HG03378 (cell line): ENCODE data around the gene GSX2.
A peak's percentile ranks its signal among the peaks of the same experiment; 100 is the strongest.
"Not testable (repeated sequence)": the region's sequence is repeated elsewhere in the genome, so short reads cannot be mapped to it uniquely, and the experiment has no call there.

Experiments
- ATAC-seq: cut with Tn5 transposase; IDR thresholded peaks from one replicate; pipeline ENCODE4 v1.9.1; 2021; ENCODE audit warnings: mild to moderate bottlenecking, moderate library complexity; ENCODE audit not compliant: unreplicated experiment

Gene GSX2

DNA sequence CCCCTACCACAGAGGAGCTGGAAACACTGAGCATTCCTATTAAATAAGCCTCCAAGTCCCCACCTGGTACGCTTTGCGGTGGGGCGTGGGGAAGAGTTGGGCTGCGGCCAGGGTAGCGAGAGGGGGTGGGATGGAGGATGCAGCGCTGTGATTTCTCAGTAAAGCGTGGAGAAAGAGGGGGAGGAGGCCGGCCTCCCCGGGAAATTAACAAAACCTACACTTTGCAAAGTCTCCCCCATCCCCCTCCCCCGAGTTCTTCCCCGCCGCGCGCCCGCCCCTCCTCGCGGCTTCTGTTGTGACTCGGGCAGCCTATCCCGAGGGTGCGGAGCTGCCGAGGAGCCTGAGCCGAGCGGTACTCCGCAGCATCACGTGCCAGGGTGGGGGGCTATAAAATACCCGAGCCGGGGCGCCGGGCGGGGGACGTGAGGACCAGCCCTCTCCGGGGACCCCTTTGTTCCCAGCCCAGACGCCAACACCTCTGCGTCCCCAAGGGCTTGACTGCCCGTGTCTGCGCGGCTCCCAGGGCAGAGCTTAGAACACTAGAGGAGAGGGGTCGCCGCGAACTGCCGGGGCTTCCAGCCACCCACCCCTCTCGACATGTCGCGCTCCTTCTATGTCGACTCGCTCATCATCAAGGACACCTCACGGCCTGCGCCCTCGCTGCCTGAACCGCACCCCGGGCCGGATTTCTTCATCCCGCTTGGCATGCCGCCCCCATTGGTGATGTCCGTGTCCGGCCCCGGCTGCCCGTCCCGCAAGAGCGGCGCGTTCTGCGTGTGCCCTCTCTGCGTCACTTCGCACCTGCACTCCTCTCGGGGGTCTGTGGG, at the start of gene GSX2:
Gene GSX2, plus strand, starts transcription at position 416 of the 827 bp plus-strand sequence. Its CDS starts 182 bp downstream, at position 598.
- no peak for ATAC-seq

DNA sequence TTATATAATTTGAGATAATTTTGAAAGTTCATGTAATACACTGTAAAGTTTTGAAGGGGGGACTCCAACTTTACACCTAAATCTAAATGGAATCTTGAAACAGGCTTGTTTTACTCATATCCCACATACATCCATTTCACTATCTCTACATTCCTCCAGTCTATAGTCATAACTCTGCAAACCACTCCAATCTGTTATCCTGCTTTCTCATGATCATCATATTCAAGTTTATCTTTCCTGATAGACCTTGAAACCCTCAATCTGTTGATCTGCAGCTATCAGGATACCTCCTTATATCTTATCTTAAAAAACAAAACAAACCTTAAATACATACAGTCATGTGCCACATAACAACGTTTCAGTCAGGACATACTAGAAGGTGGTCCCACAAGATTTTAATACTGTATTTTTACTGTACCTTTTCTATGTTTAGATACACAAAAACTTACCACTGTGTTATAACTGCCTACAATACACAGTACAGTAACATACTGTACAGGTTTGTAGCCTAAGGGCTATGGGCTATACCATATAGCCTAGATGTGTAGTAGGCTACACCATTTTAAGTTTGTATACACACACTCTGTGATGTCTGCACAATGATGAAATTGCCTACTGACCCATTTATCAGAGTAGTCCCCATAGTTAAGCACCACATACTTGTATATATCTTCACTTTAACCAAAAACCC, 49.6 kb upstream of the GSX2 start:
- no peak for ATAC-seq

DNA sequence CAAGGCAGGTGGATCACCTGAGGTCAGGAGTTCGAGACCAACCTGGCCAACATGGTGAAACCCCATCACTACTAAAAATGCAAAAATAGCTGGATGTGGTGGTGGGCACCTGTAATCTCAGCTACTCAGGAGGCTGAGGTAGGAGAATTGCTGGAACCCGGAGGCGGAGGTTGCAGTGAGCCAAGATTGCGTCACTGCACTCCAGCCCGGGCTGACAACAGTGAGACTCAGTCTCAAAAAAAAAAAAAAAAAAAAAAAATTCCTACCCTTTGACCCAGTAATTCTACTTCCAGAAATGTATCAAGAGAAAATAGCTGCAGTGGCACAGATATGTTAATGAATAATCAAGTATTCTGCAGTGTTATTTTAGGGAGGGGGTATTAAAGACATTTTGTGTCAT, 46.6 kb upstream of the GSX2 start:
- ATAC-seq, result not testable (repeated sequence)

DNA sequence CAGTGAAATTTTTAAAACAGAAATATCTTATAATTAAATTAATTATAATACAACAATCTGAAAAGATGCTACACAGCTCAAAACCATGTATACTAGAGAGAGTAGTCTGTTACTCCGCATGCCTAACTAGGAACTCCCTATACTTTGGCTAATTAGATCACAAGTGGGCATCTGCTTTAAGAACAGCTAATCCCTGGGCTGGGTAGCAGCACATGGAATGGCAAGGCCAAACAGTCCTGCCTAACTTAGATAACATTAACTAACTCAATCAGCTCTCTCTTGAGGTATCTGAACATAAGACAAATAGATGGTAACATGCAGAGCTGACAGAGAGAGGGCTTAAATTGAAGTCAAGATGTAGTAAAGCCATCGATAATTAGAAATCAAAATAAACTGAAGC, 45.5 kb upstream of the GSX2 start:
- ATAC-seq, result no peak

DNA sequence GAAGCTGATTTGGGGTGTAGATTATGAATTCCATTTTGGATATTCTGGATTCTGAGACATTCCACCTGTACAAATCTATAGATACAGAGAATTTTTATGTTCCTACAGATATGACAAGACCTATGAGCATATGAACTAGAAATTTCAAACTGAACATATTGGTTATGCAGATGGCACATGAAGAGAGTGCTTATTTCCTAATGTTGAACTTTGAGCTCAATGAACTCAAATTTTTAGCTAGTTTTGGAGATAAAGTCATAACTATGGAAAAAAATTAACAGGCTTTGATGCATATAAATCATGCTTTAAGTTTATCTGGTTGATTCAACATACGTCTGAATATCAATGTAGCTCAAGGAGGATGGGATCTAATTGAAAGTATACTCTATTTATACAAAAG, 44.5 kb upstream of the GSX2 start:
- no peak for ATAC-seq

DNA sequence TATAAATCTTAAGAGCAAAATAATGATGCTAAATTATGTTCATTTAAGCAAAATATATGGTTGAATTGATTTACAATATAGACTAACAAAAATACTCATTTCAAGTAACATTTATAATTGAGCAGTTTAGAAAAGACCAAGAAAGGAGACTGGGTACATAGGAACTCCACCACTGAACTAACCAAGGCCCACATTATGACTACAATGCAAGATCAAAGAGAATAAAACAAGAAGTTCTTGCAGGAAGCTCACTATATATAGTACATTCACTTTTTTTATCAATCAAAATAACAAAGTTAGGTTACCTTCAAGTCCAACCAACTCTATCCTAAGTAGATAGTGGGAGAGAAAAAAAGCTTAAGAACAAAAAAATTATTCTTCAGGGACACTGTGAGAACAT, 43.6 kb upstream of the GSX2 start:
- ATAC-seq, result no peak

DNA sequence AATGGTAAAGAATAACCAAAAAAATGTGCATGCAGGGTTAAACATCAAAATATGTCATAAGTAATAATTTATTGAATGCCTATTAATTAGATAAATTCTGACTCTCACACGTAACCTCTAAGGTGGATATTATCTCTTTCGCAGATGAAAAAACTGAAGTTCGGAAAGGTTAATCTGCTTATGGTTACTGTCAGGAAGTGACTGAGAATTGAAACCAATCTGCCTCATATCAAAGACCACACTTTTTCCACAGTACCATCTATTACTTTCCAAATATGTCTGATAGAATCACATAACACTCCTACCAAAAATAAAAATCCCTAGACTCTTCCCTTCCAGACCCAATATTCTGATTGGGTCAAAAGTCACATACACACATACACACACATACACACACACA, 41.8 kb upstream of the GSX2 start:
- ATAC-seq, result no peak

DNA sequence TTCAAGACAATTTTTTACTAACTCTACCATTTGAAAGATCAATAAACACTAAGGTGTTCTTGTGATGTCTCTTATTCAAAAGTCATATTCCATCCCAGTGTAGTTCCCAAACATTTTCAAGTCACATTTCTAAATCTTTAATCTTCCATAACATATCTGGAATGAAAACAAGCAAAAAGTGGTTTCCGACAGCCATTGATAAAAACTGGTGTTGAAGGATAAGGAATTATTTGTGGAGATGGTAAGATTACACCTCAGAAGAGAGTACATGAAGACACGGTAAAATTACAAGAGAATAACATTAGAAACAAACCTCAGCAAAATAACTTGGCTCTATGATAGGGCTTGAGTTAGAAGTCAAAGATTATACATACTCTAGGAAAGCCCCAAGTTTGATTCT, 39.8 kb upstream of the GSX2 start:
- no peak for ATAC-seq

DNA sequence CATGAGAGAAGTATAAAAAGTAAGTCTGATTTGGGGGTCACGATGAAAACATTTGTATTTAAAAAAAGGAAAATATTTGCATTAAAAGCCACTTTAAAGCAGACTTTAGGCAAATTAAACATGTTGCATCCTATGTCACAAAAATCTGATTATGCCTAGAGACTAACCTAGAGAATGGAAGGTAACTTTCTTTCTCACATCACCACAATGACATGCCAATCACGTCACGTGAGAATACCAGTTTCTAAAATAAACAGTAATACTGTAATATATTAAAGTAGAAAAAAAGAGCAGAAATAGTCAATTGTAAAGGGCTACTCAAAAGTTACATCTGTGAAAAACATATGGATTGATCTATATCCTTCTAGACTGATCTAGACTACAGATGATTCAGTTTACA, 38.9 kb upstream of the GSX2 start:
- no peak for ATAC-seq

DNA sequence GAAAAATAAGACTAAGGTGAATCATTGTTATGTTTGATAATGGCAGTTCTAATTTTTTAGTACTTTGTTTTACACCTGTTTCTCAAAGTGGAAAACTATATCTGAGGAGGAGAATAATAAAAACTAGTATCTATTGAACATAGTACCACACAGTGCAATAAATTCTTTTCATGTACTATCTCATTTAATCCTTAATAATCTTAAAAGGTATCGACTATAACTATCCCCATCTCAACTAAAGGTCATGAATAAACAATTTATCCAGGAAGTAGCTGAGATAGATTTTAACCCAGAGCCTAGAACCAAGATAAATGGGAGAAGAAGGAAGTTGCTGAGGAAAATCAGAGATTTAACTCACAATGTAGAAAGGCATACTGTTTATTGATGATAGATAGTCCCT, 38.1 kb upstream of the GSX2 start:
- ATAC-seq, result no peak

DNA sequence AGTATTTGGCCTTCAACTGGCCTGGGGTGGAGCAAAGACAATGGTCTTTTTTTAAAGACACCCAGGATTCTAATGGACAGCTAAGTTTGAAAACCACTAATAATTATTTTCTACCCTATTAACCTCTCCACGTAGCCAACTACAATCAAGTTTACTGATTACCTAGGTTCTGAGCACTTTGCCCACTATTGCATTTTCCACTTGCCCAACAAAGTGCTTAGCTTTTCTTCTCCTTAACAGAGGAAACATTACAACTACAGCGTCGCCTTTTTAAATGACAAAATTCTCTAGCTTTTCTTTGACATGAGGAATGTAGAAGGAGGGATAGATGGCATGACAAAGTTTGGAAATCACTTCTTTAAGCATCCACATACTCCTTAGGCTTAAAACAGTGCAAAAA, 37.6 kb upstream of the GSX2 start:
- ATAC-seq, result no peak

DNA sequence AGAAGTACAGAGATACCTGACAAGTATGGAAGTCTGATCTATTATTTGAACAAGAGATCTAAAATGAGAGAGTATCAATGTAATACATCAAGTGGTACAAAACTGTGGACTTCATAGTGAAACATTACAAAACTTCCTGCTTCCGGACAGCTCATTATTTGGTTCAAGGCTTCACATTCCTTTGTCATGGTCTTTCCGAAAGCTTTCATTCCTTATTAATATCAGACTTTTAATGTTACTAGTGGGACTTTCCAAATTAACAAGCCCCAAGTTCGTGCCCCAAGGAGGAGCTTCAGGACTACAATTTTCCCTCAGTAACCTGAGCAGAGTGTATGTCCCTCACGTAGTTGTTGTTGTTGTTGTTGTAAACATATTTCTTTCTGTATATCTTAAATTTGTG, 36.7 kb upstream of the GSX2 start:
- no peak for ATAC-seq

DNA sequence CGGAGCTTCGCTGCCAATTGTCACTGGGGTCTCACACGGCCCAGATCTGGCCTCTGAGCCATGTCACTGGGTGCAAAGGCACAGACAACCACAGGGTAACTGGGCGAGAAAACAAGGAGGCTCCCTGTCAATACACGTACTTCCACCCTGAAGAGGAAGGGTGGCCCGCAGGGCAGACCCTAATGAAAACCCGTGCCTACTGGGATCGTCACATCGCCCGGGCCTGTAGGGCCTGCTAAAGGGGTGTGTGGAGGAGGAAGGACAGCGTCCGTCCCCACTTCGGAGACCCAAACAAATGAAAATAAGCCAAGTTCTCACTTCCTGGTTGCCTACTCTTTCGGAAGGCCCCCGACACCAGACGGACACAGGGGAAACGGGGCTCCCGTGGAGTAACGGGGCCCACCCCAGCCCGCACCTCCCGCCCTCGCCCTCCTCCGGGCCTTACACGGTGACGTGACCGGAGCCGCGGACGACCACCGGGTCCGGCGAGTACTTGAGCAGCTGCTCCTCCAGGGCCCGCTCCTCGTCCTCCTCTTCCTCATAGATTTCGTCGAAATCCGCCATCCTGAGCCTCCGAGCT, 36.1 kb upstream of the GSX2 start:
- ATAC-seq, result peak; percentile 18

DNA sequence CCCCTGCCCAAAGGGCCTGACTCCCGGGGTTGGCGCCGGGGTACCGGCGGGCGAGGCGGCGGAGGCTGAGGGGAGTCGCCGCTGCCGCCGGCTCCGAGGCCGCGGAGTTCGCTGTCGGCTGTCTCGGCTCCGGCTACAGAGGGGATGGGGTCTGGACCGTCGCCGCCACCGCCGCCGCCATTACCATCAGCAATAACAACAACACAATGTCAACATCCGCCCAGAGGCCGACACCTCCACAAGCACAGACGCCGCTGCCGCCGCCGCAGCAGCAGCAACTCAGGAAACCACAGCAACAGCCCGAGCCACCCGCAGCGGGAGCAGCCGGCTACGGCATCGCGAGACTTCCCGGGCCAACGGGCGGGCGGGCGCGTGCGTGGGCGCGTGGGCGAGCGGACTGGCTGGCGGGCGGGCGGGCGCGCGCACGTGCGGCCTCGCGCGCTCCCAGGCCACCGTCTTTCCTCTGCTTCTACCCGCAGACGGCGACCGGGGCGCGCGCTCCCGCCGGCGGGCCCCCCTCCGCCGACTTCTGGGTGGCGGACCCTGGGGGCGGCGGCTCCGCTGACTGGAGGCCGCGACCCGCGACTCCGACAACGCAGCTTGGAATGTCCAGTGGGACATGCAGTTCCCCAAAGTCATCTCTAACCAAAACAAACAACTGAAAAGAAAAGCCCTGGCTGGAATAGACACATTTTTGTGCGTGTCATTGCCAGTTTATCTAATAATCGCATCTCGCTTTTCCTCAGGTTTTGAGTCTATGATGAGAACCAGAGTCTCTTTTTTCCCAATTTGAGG, 35.4 kb upstream of the GSX2 start, which contains the start of gene CHIC2:
Gene CHIC2, minus strand, starts transcription at position 289 of the 795 bp plus-strand sequence. CDS start 305 bp downstream, outside the sequence.
- ATAC-seq, result peak; percentile 93

DNA sequence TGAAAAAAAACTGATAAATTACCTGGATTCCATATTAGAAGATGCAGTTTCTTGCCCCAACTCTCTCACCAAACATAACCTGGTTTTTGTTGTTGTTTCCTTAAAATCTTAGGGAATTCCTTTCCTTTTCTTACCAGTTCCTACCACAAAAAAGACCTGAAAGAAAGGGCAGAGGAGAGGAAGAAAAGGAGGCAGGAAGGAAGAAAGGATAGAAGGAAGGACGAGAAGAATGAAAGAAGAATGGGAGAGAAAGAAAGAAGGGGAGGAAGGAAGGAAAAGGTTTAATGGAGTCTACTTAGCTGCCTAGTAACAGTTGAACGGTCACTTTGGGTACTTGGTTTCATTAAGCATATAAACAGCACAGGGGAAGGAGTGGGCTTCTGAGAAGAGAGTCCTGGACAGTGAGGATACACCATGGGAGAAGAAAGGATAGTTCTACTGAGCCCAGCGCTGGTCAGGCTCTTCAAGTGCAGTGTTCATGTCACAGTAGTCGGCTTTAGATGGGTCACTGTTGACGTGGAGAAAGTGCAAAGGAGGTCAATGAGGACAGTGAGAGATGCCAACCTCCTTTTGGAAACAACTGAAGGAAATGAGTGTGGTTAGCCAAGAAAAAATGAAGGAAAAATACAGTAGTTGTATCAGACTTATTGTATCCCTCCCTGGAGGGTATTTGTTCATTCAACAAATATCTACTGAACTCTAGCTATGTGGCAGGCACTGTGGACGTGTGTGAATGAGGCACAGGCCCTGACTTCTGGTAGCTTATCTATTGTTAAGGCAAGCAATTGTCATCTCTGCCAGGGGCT, 34.5 kb upstream of the GSX2 start:
- no peak for ATAC-seq

DNA sequence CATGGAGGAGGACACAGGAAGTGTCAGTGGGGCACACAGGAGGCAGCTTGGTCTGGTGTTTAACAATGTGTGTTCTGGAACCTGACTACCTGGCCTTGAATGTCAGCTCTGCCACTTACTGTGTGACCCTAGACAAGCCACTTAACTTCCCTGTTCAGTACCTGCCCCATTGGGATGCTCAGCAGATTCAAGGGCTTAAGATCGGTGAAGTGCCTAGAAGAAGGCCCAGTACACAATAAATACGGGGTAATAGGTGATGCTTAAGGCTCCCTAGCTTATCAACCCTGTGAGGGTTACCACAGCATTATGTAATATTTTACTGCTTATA, 33.9 kb upstream of the GSX2 start:
- ATAC-seq, result no peak

DNA sequence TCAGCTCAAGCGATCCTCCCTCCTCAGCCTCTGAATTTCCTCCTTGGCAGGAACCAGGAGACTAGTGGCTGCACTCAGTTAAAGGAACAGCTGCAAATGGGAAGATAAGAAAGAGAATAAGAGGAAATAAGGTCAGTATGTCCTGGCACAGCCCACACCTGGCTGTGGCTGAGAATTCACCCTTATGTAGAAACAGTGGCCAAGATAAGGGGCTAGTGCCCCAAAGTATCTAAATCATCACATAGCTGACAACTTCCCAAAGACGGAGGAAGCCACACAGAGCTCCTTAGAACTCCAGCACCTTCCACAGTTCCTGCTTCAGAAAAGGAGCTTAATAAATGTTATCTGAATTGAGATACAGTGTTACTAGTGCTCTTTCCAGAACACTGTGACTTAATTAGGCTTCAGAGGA, 33.2 kb upstream of the GSX2 start:
- no peak for ATAC-seq

DNA sequence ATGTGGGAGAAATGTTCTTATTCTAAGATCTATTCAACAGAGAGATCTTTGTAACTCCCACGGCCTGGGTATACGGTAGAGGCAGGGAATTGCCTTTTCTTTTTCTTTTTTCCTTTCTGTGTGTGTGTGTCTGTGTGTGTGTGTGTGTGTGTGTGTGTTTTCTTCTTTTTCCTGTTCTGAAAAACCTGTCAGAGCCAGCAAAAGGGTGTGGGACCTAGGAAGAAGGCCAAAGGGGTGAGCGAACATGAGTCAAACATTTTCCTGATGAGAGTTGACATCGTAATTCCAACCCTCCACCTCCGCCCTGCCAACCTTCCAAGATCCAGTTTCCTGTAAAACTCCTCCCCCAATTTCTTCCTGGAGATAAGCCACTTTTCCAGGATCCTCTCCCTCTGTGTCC, 32.8 kb upstream of the GSX2 start:
- no peak for ATAC-seq

DNA sequence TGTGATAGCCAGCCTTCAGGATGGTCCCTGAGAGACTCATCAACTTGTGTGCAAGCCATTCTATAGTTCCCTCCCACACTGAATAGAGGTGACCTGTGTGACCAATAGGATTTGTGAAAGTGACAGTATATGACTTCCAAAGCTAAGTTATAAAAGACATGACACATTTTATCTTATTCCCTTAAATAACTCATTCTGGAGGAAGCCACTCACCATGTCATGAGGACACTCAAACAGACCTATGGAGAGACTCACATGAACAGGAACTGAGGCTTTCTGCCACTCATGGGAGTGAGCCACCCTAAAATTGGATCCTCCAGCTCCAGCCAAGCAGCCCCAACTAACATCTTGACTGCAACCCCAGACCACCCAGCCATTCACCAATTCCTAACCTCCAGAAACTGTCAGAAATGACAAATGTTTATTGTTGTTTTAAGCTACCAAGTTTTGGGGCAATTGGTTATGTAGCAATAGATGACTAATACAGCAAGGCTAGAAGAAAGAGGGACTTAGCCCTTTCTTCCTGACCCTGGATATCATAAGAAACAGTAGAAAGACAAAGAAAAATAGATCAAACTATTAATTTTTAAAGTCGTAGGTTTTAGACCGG, 26.6 kb upstream of the GSX2 start:
- no peak for ATAC-seq

DNA sequence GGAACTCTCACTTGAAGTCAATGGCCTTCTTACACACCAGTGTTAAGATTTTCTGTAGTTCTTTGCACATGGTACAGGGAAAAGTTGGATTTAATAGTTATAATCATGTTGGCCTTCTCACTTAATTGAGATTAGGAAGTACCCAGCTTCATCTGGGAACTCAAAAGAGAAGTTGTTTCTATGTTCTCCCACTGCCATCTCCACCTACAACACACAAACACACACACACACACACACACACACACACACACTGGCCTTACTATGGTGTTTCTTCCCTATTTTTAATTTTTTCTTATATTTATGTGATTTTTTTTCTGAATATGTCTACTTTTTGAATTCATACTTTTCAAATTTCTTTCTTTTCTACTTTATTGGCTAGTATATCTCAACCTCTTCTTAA, 25.6 kb upstream of the GSX2 start:
- ATAC-seq, result no peak
